ENCODE data around the gene CHERP. TPM values are rescaled to one million over a fixed set of nuclear protein-coding genes. Genes with fewer than 3 reads are reported as not detected.
A peak's percentile ranks its signal among the peaks of the same experiment; 100 is the strongest.
"Not testable (repeated sequence)": the region's sequence is repeated elsewhere in the genome, so short reads cannot be mapped to it uniquely, and the experiment has no call there.

CHERP gene
- total and polyA plus RNA-seq, 4 experiments from 2014 or later = 5.3 to 73.5 (median 48.7) TPM

DNA sequence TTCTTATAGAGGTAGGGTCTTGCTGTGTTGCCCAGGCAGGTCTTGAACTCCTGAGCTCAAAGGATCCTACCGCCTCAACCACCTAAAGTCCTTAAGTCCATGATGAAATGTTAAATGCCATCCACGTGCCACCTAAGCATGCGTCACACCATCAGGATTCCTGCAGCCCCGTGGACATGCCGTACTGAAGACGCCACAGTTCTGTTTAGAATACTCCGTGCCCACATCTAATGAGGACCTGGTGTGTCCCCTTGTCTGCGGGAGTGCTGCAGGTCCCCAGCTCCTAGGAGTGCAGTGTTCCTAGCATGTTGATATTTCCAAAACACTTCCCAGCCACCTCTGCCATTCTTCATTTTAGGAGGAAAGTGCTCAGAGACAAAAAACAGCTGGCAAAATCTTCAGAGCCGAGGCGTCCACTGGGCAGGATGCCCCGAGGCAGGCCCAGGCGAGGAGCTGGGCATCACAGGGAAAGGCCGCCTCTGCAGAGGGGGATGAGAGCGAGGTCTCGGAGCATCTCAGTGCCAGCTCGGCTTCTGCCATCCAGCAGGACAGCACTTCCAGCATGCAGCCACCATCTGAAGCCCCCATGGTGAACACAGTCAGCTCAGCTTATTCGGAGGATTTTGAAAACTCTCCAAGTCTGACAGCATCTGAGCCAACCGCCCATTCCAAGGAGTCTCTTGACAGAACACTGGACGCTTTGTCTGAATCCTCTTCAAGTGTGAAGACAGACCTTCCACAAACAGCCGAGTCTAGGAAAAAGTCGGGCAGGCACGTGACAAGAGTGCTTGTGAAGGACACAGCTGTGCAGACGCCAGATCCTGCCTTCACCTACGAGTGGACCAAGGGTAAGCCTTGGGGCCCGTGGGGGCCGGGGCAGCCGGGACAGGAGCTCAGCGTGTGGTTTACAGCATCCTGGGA, 32.8 kb downstream of the CHERP start:
- H3K4me1 Mint-ChIP-seq = peaks cover 0 to 1% (median 0%) of the 10 kb centered on the region in 4 donors
- CTCF ChIA-PET (ENCODE audit: partially characterized antibody) = no interaction called here
- H3K4me3 ChIP-seq (ENCODE audit: low read length in 2 of 2) = no peak overlapping the region
- no peaks in the 10 kb centered on the region for H3K9me3 ChIP-seq (ENCODE audit: control insufficient read depth in 1 of 2, low read length in 2 of 2)
- no peak overlapping the region for H3K27ac ChIP-seq (ENCODE audit: low read depth, low read length)
- H3K27ac Mint-ChIP-seq = no peak overlapping the region
- H3K4me3 Mint-ChIP-seq = no peak overlapping the region
- no peak for DNase-seq
- H3K27me3 ChIP-seq (ENCODE audit: insufficient read depth, low read length) = no peaks in the 10 kb centered on the region
- no peaks in the 10 kb centered on the region for H3K27me3 Mint-ChIP-seq
- H3K9me3 Mint-ChIP-seq = no peaks in the 10 kb centered on the region
- no peaks in the 10 kb centered on the region for H3K36me3 ChIP-seq (ENCODE audit: insufficient read depth, low read length)
- intact Hi-C loops (cut with micrococcal nuclease) = no loop called here
- H3K36me3 Mint-ChIP-seq = peaks cover 3 to 8% of the 10 kb centered on the region in 2 donors
- H3K4me1 ChIP-seq (ENCODE audit: insufficient read depth, low read length) = no peaks in the 10 kb centered on the region
- POLR2A ChIA-PET (ENCODE audit: partially characterized antibody) = no interaction called here

DNA sequence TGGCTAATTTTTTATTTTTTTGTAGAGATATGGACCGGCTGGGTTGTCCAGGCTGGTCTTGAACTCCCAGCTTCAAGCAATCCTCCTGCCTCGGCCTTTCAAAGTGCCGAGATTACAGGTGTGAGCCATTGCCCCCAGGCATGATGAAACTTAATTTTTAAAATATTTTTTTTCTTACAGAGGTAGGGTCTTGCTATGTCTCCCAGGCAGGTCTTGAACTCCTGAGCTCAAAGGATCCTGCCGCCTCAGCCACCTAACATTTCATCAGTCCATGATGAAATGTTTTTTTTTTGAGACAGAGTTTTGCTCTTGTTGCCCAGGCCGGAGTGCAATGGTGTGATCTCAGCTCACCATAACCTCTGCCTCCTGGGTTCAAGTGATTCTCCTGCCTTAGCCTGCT, 33.7 kb downstream of the CHERP start:
- Mint-ChIP-seq H3K36me3 (peaks cover 3 to 9% of the 10 kb centered on the region in 2 donors), H3K4me1 (no peaks in the 10 kb centered on the region), H3K9me3 (no peaks in the 10 kb centered on the region), H3K27me3 (no peaks in the 10 kb centered on the region), H3K4me3 (no peak overlapping the region), H3K27ac (no peak overlapping the region)
- Histone ChIP-seq H3K27me3 (ENCODE audit: insufficient read depth, low read length) (no peaks in the 10 kb centered on the region), H3K4me3 (ENCODE audit: low read length in 2 of 2) (no peak overlapping the region), H3K36me3 (ENCODE audit: insufficient read depth, low read length) (no peaks in the 10 kb centered on the region), H3K4me1 (ENCODE audit: insufficient read depth, low read length) (no peaks in the 10 kb centered on the region), H3K27ac (ENCODE audit: low read depth, low read length) (no peak overlapping the region), H3K9me3 (ENCODE audit: control insufficient read depth in 1 of 2, low read length in 2 of 2) (no peaks in the 10 kb centered on the region)
- POLR2A ChIA-PET (ENCODE audit: partially characterized antibody) = no interaction called here
- intact Hi-C loops (cut with micrococcal nuclease) = no loop called here
- CTCF ChIA-PET (ENCODE audit: partially characterized antibody) = no interaction called here
- no peak for DNase-seq

DNA sequence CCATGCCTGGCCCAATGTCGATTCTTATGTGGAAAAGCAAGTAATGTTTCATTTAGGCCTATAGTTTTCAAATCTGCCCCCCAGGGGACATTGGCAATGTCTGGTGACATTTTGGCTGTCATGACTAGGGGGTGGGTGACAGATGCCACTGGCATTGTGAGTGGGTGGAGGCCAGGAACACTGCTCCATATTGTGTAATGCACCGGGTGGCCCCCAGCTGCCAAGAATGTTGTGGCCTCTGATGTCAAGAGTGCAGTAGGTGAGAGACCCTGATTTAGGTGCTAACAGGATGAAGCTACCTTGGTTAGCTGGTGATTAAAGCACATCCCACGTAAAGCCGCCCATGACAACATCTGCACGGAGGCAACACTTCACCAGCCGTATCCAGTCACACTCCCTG, 35.3 kb downstream of the CHERP start:
- intact Hi-C loops (cut with micrococcal nuclease) = no loop called here
- Mint-ChIP-seq H3K9me3 (no peaks in the 10 kb centered on the region), H3K27ac (peak overlapping the region in 1 of 7 donors; percentile 57), H3K27me3 (no peaks in the 10 kb centered on the region), H3K36me3 (peaks cover 3 to 6% of the 10 kb centered on the region in 2 donors), H3K4me3 (no peak overlapping the region), H3K4me1 (no peaks in the 10 kb centered on the region)
- no peak overlapping the region for H3K27ac ChIP-seq (ENCODE audit: low read depth, low read length)
- no peaks in the 10 kb centered on the region for H3K27me3 ChIP-seq (ENCODE audit: insufficient read depth, low read length)
- no peaks in the 10 kb centered on the region for H3K9me3 ChIP-seq (ENCODE audit: control insufficient read depth in 1 of 2, low read length in 2 of 2)
- H3K4me1 ChIP-seq (ENCODE audit: insufficient read depth, low read length) = no peaks in the 10 kb centered on the region
- CTCF ChIA-PET (ENCODE audit: partially characterized antibody) = no interaction called here
- no peak overlapping the region for H3K4me3 ChIP-seq (ENCODE audit: low read length in 2 of 2)
- POLR2A ChIA-PET (ENCODE audit: partially characterized antibody) = no interaction called here
- DNase-seq = no peak
- H3K36me3 ChIP-seq (ENCODE audit: insufficient read depth, low read length) = no peaks in the 10 kb centered on the region

DNA sequence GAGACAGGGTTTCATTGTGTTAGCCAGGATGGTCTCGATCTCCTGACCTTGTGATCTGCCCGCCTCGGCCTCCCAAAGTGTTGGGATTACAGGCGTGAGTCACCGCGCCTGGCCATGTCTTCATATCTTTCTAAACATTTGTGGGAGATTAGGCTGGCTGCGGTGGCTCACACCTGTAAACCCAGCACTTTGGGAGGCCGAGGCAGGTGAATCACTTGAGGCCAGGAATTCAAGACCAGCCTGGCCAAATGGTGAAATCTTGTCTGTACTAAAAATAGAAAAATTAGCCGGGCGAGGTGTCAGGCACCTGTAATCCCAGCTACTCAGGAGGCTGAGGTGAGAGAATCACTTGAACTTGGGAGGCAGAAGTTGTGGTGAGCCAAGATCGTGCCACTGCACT, 36.1 kb downstream of the CHERP start:
- CTCF ChIA-PET (ENCODE audit: partially characterized antibody); POLR2A ChIA-PET (ENCODE audit: partially characterized antibody); H3K9me3 Mint-ChIP-seq; H3K27ac ChIP-seq (ENCODE audit: low read depth, low read length); H3K4me1 Mint-ChIP-seq; H3K4me3 Mint-ChIP-seq; H3K36me3 ChIP-seq (ENCODE audit: insufficient read depth, low read length); H3K27me3 ChIP-seq (ENCODE audit: insufficient read depth, low read length); H3K4me1 ChIP-seq (ENCODE audit: insufficient read depth, low read length); DNase-seq; H3K4me3 ChIP-seq (ENCODE audit: low read length in 2 of 2); H3K9me3 ChIP-seq (ENCODE audit: control insufficient read depth in 1 of 2, low read length in 2 of 2); H3K36me3 Mint-ChIP-seq; H3K27me3 Mint-ChIP-seq; H3K27ac Mint-ChIP-seq; intact Hi-C loops (cut with micrococcal nuclease): not testable (repeated sequence)

DNA sequence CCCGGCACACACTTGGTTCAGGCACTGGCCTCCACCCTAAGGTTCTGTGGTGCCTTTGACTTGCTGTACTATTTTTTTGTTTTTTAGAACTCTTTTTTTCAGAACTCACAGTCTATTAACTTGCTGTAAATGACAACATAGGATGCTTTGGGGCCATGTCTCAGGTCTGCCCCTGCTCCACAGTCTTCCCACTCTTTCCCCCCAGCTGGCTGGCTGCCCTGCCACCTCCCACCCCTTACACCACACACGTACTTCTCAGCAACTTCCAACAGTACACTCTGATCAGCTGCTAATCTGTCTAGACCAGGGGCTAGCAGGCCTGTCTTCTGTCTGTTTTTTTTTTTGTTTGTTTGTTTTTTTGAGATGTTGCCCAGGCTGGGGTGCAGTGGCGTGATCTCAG, 38.0 kb downstream of the CHERP start:
- peaks cover 6 to 7% of the 10 kb centered on the region in 2 donors for H3K36me3 Mint-ChIP-seq
- peak overlapping the region in 2 of 7 donors; percentile 70 to 71 for H3K27ac Mint-ChIP-seq
- ChIA-PET POLR2A (ENCODE audit: partially characterized antibody) (no interaction called here), CTCF (ENCODE audit: partially characterized antibody) (no interaction called here)
- no peaks in the 10 kb centered on the region for H3K4me1 Mint-ChIP-seq
- Histone ChIP-seq H3K9me3 (ENCODE audit: control insufficient read depth in 1 of 2, low read length in 2 of 2) (no peaks in the 10 kb centered on the region), H3K4me3 (ENCODE audit: low read length in 2 of 2) (no peak overlapping the region), H3K27ac (ENCODE audit: low read depth, low read length) (no peak overlapping the region), H3K27me3 (ENCODE audit: insufficient read depth, low read length) (no peaks in the 10 kb centered on the region), H3K36me3 (ENCODE audit: insufficient read depth, low read length) (no peaks in the 10 kb centered on the region), H3K4me1 (ENCODE audit: insufficient read depth, low read length) (no peaks in the 10 kb centered on the region)
- no peaks in the 10 kb centered on the region for H3K9me3 Mint-ChIP-seq
- intact Hi-C loops (cut with micrococcal nuclease) = no loop called here
- H3K4me3 Mint-ChIP-seq = no peak overlapping the region
- no peak for DNase-seq
- no peaks in the 10 kb centered on the region for H3K27me3 Mint-ChIP-seq

DNA sequence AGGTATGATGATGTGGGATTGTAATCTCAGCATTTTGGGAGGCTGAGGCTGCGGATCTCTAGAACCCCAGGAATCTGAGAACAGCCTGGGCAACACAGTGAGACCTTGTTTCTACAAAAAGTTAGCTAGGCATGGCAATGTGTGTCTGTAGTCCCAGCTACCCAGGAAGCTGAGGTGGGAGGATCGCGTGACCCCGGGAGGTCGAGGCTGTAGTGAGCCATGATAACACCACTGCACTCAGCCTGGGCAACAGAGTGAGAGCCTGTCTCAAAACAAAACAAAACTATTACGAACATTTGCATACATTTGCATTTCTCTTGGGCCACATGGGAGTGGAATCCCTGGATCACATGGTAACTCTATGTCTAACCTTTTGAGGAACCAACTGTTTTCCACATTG, 44.4 kb downstream of the CHERP start:
- Histone ChIP-seq H3K27me3 (ENCODE audit: insufficient read depth, low read length) (no peaks in the 10 kb centered on the region), H3K4me3 (ENCODE audit: low read length in 2 of 2) (no peak overlapping the region), H3K36me3 (ENCODE audit: insufficient read depth, low read length) (no peaks in the 10 kb centered on the region), H3K4me1 (ENCODE audit: insufficient read depth, low read length) (peaks cover 10% of the 10 kb centered on the region), H3K27ac (ENCODE audit: low read depth, low read length) (no peak overlapping the region), H3K9me3 (ENCODE audit: control insufficient read depth in 1 of 2, low read length in 2 of 2) (no peaks in the 10 kb centered on the region)
- intact Hi-C loops (cut with micrococcal nuclease) = loop anchor here (2.0 kb wide), 1 partner anchor 313 kb away; the partner anchor contains the start of gene FAM32A
- no peak for DNase-seq
- no peaks in the 10 kb centered on the region for H3K27me3 Mint-ChIP-seq
- no peaks in the 10 kb centered on the region for H3K9me3 Mint-ChIP-seq
- H3K36me3 Mint-ChIP-seq = peaks cover 4 to 6% of the 10 kb centered on the region in 2 donors
- peaks cover 5 to 14% (median 9%) of the 10 kb centered on the region in 4 donors for H3K4me1 Mint-ChIP-seq
- CTCF ChIA-PET (ENCODE audit: partially characterized antibody) = no interaction called here
- H3K4me3 Mint-ChIP-seq = peak overlapping the region in 4 of 8 donors; percentile 28 to 60 (median 57)
- no peak overlapping the region for H3K27ac Mint-ChIP-seq
- POLR2A ChIA-PET (ENCODE audit: partially characterized antibody) = no interaction called here

DNA sequence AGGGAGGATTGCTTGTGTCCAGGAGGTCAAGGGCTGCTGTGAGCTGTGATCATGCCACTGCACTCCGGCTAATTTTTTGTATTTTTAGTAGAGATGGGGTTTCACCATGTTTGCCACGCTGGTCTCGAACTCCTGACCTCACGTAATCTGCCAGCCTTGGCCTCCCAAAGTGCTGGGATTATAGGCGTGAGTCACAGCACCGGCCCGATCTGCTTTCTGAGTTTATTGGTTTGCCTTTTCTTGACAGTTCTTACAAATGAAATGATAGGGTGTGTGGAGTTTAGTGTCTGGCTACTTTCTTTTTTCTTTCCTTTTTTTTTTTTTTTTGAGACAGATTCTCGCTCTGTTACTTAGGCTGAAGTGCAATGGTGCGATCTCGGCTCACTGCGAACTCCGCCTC, 45.2 kb downstream of the CHERP start:
- H3K9me3 ChIP-seq (ENCODE audit: control insufficient read depth in 1 of 2, low read length in 2 of 2) = no peaks in the 10 kb centered on the region
- peaks cover 5 to 14% (median 9%) of the 10 kb centered on the region in 4 donors for H3K4me1 Mint-ChIP-seq
- peaks cover 10% of the 10 kb centered on the region for H3K4me1 ChIP-seq (ENCODE audit: insufficient read depth, low read length)
- peaks cover 4 to 6% of the 10 kb centered on the region in 2 donors for H3K36me3 Mint-ChIP-seq
- H3K27ac Mint-ChIP-seq = peak overlapping the region in 2 of 7 donors; percentile 42 to 70
- peak overlapping the region; percentile 53 to 90 (median 66) for H3K4me3 Mint-ChIP-seq
- no peak overlapping the region for H3K4me3 ChIP-seq (ENCODE audit: low read length in 2 of 2)
- H3K27ac ChIP-seq (ENCODE audit: low read depth, low read length) = no peak overlapping the region
- H3K36me3 ChIP-seq (ENCODE audit: insufficient read depth, low read length) = no peaks in the 10 kb centered on the region
- ChIA-PET POLR2A (ENCODE audit: partially characterized antibody) (interaction anchor here (1.1 to 1.9 kb wide), 4 partner anchors 24 to 130 kb away, joined by 3 to 12 read pairs (median 8); partner anchors contain the start of genes CHERP, EPS15L1 and MED26), CTCF (ENCODE audit: partially characterized antibody) (interaction anchor here (1.1 to 1.2 kb wide), 2 partner anchors 43 to 55 kb away, joined by 3 read pairs; no protein-coding TSS in a partner anchor)
- no peaks in the 10 kb centered on the region for H3K27me3 Mint-ChIP-seq
- intact Hi-C loops (cut with micrococcal nuclease) = loop anchor here (2.0 kb wide), 1 partner anchor 312 kb away; the partner anchor contains the start of gene FAM32A
- DNase-seq = no peak
- H3K9me3 Mint-ChIP-seq = no peaks in the 10 kb centered on the region
- no peaks in the 10 kb centered on the region for H3K27me3 ChIP-seq (ENCODE audit: insufficient read depth, low read length)
